WTC11 (cell line): ENCODE results near the gene RNF169. TPM values are rescaled to one million over a fixed set of nuclear protein-coding genes. Genes with fewer than 3 reads are reported as not detected.

ENCODE experiments used
- ATAC-seq: fragments of 200-7000 bp; cut with Tn5 transposase; 2 replicates; pipeline ENCODE4 v1.10.0; 2021; ENCODE audit warnings: mild to moderate bottlenecking, moderate library complexity
- CTCF ChIA-PET: fragments of 300-600 bp; sonication (Branson Sonifier 250); formaldehyde crosslinking; loops from one replicate; lab custom pipeline; 2021; ENCODE audit warnings: antibody characterized with exemption; lab: Charles Lee
- POLR2A ChIA-PET: fragments of 350-600 bp; sonication (Branson Sonifier 250); formaldehyde crosslinking; loops from one replicate; lab custom pipeline; 2021; ENCODE audit warnings: antibody characterized with exemption; lab: Charles Lee
- DNase-seq: peaks from one replicate; pipeline ENCODE4 v3.0.0; 2021; ENCODE audit warnings: low spot score
- H3K27ac Mint-ChIP-seq: 2 replicates; pipeline ENCODE4 v1.8.0; 2021; ENCODE audit warnings: mixed read lengths
- H3K27me3 Mint-ChIP-seq: 2 replicates; pipeline ENCODE4 v1.8.0; 2021; ENCODE audit warnings: low read depth, mild to moderate bottlenecking, moderate library complexity, mixed read lengths
- H3K36me3 Mint-ChIP-seq: 2 replicates; pipeline ENCODE4 v1.8.0; 2021; ENCODE audit warnings: mixed read lengths
- H3K4me1 Mint-ChIP-seq: 2 replicates; pipeline ENCODE4 v1.8.0; 2022; ENCODE audit warnings: mixed read lengths
- H3K4me3 Mint-ChIP-seq: 2 replicates; pipeline ENCODE4 v1.8.0; 2021; ENCODE audit warnings: mild to moderate bottlenecking, moderate library complexity, mixed read lengths
- H3K9me3 Mint-ChIP-seq: 2 replicates; pipeline ENCODE4 v1.8.0; 2021; ENCODE audit warnings: mixed read lengths
- FOXK1 ChIP-seq: sonication (generic); formaldehyde crosslinking; IDR thresholded peaks from 2 replicates; pipeline ENCODE4 v1.8.0; 2022; ENCODE audit warnings: mild to moderate bottlenecking, moderate library complexity, missing genetic modification reagents
- MAX ChIP-seq: sonication (generic); formaldehyde crosslinking; IDR thresholded peaks from 2 replicates; pipeline ENCODE4 v1.8.0; 2022; ENCODE audit warnings: mild to moderate bottlenecking, missing genetic modification reagents
- MXD4 ChIP-seq: fragments of 250-450 bp; sonication (Bioruptor Pico); IDR thresholded peaks from 2 replicates; pipeline ENCODE4 v1.8.0; 2021; ENCODE audit warnings: mild to moderate bottlenecking, moderate library complexity, borderline replicate concordance
- NR1H2 ChIP-seq: sonication (generic); formaldehyde crosslinking; IDR thresholded peaks from 2 replicates; pipeline ENCODE4 v1.9.0; 2021; ENCODE audit warnings: mild to moderate bottlenecking, moderate library complexity, missing genetic modification reagents
- NR3C1 ChIP-seq: sonication (generic); formaldehyde crosslinking; conservative IDR thresholded peaks from 2 replicates; pipeline ENCODE4 v1.8.1; 2023; ENCODE audit warnings: low read depth, mild to moderate bottlenecking, missing genetic modification reagents
- RELA ChIP-seq: sonication (generic); formaldehyde crosslinking; IDR thresholded peaks from 2 replicates; pipeline ENCODE4 v1.8.1; 2022; ENCODE audit warnings: missing genetic modification reagents, mild to moderate bottlenecking, borderline replicate concordance
- SOX15 ChIP-seq: fragments of 250-450 bp; sonication (Bioruptor Pico); IDR thresholded peaks from 2 replicates; pipeline ENCODE4 v1.9.0; 2021; ENCODE audit warnings: mild to moderate bottlenecking
- SP1 ChIP-seq: sonication (generic); formaldehyde crosslinking; conservative IDR thresholded peaks from 2 replicates; pipeline ENCODE4 v1.8.1; 2022; ENCODE audit warnings: missing genetic modification reagents
- TEAD4 ChIP-seq: sonication (generic); formaldehyde crosslinking; IDR thresholded peaks from 2 replicates; pipeline ENCODE4 v1.8.0; 2022; ENCODE audit warnings: mild to moderate bottlenecking, missing genetic modification reagents
- USF1 ChIP-seq: sonication (generic); formaldehyde crosslinking; IDR thresholded peaks from 2 replicates; pipeline ENCODE4 v1.8.0; 2022; ENCODE audit warnings: mild to moderate bottlenecking, missing genetic modification reagents
- ZNF121 ChIP-seq: sonication (generic); formaldehyde crosslinking; IDR thresholded peaks from 2 replicates; pipeline ENCODE4 v1.8.0; 2023; ENCODE audit warnings: missing genetic modification reagents
- ZNF423 ChIP-seq: fragments of 250-450 bp; sonication (Bioruptor Pico); IDR thresholded peaks from 2 replicates; pipeline ENCODE4 v2.1.2; 2022; ENCODE audit warnings: mild to moderate bottlenecking, moderate library complexity
- ZNF671 ChIP-seq: fragments of 250-450 bp; sonication (Bioruptor Pico); IDR thresholded peaks from 2 replicates; pipeline ENCODE4 v1.8.0; 2021; ENCODE audit warnings: mild to moderate bottlenecking
- total RNA-seq: library from RNA; stranded (reverse); gene quantifications from 3 replicates; pipeline ENCODE4 v1.2.3, GENCODE V29; 2021
- TF ChIP-seq, protein P1 (sequence below): sonication (generic); formaldehyde crosslinking; IDR thresholded peaks from 2 replicates; pipeline ENCODE4 v1.8.1; 2022; ENCODE audit warnings: mild to moderate bottlenecking, missing genetic modification reagents, moderate library complexity, borderline replicate concordance
- TF ChIP-seq, protein P2 (sequence below): sonication (generic); formaldehyde crosslinking; conservative IDR thresholded peaks from 2 replicates; pipeline ENCODE4 v1.8.1; 2022; ENCODE audit warnings: mild to moderate bottlenecking, missing genetic modification reagents
- TF ChIP-seq, protein P3 (sequence below): fragments of 200-600 bp; IDR thresholded peaks from 2 replicates; pipeline ENCODE4 v1.8.0; 2022; ENCODE audit warnings: antibody characterized with exemption

The RNF169 gene
- total RNA-seq, 1 experiment from 2014 or later, result 13.6 TPM

DNA sequence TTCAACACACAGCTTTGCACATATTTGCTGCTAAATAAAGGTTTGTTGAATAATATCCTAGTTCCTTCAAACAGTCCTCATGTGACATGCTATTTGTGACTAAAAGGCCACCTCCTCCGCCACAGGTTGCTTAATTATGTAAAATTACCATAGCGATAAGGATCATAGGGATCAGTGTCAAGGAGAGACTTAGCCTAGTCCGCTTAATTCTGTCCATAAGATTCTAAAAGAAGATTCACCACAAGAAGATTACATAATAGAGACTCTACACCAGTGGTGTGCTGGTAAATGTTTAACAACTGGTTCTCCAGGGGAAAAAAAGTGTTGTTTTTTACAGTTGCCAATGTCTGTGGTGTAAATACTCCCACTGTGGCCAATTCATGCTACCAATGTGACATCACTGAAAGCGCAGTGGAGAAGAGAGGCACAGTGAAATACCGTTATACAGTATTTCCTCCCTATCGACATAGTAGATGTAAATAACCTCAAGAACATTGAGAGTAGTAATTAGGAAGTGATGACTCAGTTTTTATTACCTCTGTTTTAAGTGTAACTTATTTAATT, 13.2 kb upstream of the RNF169 start:
- CTCF ChIA-PET, result interaction anchor here (1.2 to 3.3 kb wide), 3 partner anchors 9 to 41 kb away, joined by 3 to 19 read pairs (median 6); no protein-coding TSS in a partner anchor

DNA sequence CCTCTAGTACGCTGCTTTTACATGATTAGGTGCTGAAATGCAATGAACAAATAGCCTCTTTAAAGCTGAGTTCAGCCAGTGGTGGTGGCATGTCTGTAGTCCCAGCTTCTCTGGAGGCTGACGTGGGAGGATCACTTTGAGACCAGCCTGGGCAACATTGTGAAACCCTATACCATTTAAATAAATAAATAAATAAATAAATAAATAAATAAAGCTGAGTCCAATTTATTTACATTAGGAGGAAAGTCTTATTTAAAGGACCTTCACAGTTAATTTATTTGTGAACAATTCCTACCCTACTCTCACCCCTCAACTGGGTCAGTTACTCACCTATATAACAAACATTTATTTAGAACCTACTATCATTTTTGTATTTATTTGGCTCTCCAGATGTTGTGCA, 12.6 kb upstream of the RNF169 start:
- Mint-ChIP-seq H3K4me3 (no peak overlapping the region), H3K9me3 (peaks cover 8% of the 10 kb centered on the region), H3K27me3 (peaks cover 49% of the 10 kb centered on the region), H3K4me1 (peaks cover 8% of the 10 kb centered on the region), H3K27ac (no peak overlapping the region), H3K36me3 (peaks cover 9% of the 10 kb centered on the region)
- ChIA-PET CTCF (interaction anchor here (1.9 to 3.3 kb wide), 2 partner anchors 9 to 34 kb away, joined by 6 to 19 read pairs; no protein-coding TSS in a partner anchor), POLR2A (no interaction called here)
- TF ChIP-seq MAX (CRISPR knock-in tag) (no peak), ZNF423 (CRISPR knock-in tag) (no peak), MXD4 (CRISPR knock-in tag) (no peak)
- TF ChIP-seq, protein P1, sequence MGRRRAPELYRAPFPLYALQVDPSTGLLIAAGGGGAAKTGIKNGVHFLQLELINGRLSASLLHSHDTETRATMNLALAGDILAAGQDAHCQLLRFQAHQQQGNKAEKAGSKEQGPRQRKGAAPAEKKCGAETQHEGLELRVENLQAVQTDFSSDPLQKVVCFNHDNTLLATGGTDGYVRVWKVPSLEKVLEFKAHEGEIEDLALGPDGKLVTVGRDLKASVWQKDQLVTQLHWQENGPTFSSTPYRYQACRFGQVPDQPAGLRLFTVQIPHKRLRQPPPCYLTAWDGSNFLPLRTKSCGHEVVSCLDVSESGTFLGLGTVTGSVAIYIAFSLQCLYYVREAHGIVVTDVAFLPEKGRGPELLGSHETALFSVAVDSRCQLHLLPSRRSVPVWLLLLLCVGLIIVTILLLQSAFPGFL (CRISPR knock-in tag), result no peak
- DNase-seq (no peak), ATAC-seq (no peak)

More for the DNA sequence above, 13.2 kb upstream of the RNF169 start:
- peaks cover 10% of the 10 kb centered on the region for H3K4me1 Mint-ChIP-seq
- POLR2A ChIA-PET, result no interaction called here
- H3K36me3 Mint-ChIP-seq, result peaks cover 6% of the 10 kb centered on the region
- H3K9me3 Mint-ChIP-seq, result peaks cover 8% of the 10 kb centered on the region
- H3K4me3 Mint-ChIP-seq, result no peak overlapping the region
- TF ChIP-seq NR3C1 (CRISPR knock-in tag), result no peak
- no peak for TF ChIP-seq NR1H2 (CRISPR knock-in tag)
- TF ChIP-seq RELA (CRISPR knock-in tag), result no peak
- TF ChIP-seq, protein P2, sequence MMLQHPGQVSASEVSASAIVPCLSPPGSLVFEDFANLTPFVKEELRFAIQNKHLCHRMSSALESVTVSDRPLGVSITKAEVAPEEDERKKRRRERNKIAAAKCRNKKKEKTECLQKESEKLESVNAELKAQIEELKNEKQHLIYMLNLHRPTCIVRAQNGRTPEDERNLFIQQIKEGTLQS (CRISPR knock-in tag), result no peak
- TF ChIP-seq USF1 (CRISPR knock-in tag), result no peak
- TF ChIP-seq SOX15, result no peak
- TF ChIP-seq ZNF121 (CRISPR knock-in tag), result no peak
- no peak overlapping the region for H3K27ac Mint-ChIP-seq
- peaks cover 55% of the 10 kb centered on the region for H3K27me3 Mint-ChIP-seq
- DNase-seq (no peak), ATAC-seq (no peak)

- H3K4me1 Mint-ChIP-seq, result 0 out of 2 replicates have a peak, but pooled peaks cover 2% of the 10 kb centered on the region
- peaks cover 15% of the 10 kb centered on the region for H3K36me3 Mint-ChIP-seq
- ATAC-seq (peak; percentile 98), DNase-seq (peak; percentile 62)
- no peak overlapping the region for H3K4me3 Mint-ChIP-seq
- H3K9me3 Mint-ChIP-seq, result peaks cover 20% of the 10 kb centered on the region
- TF ChIP-seq FOXK1 (CRISPR knock-in tag) (no peak), ZNF671 (CRISPR knock-in tag) (no peak), TEAD4 (CRISPR knock-in tag) (no peak), SP1 (CRISPR knock-in tag) (0 out of 2 replicates have a peak, but pooled peaks have one; percentile 16)
- TF ChIP-seq, protein P3, sequence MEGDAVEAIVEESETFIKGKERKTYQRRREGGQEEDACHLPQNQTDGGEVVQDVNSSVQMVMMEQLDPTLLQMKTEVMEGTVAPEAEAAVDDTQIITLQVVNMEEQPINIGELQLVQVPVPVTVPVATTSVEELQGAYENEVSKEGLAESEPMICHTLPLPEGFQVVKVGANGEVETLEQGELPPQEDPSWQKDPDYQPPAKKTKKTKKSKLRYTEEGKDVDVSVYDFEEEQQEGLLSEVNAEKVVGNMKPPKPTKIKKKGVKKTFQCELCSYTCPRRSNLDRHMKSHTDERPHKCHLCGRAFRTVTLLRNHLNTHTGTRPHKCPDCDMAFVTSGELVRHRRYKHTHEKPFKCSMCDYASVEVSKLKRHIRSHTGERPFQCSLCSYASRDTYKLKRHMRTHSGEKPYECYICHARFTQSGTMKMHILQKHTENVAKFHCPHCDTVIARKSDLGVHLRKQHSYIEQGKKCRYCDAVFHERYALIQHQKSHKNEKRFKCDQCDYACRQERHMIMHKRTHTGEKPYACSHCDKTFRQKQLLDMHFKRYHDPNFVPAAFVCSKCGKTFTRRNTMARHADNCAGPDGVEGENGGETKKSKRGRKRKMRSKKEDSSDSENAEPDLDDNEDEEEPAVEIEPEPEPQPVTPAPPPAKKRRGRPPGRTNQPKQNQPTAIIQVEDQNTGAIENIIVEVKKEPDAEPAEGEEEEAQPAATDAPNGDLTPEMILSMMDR, result peak; percentile 91
- ChIA-PET CTCF (interaction anchor here (0.5 to 3.9 kb wide), 32 partner anchors 9 to 484 kb away, joined by 3 to 96 read pairs (median 4); partner anchors contain the start of genes POLD3 and RNF169), POLR2A (no interaction called here)
- H3K27me3 Mint-ChIP-seq, result peaks cover 13% of the 10 kb centered on the region
- H3K27ac Mint-ChIP-seq, result no peak overlapping the region
Measured at GRCh38 chr11:74739546-74740270, 8.9 kb upstream of the RNF169 start.
